HG03378 (cell line): ENCODE results near the gene HTR3E.
"Not testable (repeated sequence)": the region's sequence is repeated elsewhere in the genome, so short reads cannot be mapped to it uniquely, and the experiment has no call there.

ENCODE experiments used
- ATAC-seq: cut with Tn5 transposase; IDR thresholded peaks from one replicate; pipeline ENCODE4 v1.9.1; 2021; ENCODE audit warnings: mild to moderate bottlenecking, moderate library complexity; ENCODE audit not compliant: unreplicated experiment

HTR3E gene, protein sequence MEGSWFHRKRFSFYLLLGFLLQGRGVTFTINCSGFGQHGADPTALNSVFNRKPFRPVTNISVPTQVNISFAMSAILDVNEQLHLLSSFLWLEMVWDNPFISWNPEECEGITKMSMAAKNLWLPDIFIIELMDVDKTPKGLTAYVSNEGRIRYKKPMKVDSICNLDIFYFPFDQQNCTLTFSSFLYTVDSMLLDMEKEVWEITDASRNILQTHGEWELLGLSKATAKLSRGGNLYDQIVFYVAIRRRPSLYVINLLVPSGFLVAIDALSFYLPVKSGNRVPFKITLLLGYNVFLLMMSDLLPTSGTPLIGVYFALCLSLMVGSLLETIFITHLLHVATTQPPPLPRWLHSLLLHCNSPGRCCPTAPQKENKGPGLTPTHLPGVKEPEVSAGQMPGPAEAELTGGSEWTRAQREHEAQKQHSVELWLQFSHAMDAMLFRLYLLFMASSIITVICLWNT

GRCh38 chr3:184096811-184097383, at the start of gene HTR3E:
Gene HTR3E, plus strand, starts transcription at chr3:184097064. Its CDS starts 466 bp downstream, at chr3:184097530.
- no peak for ATAC-seq

- ATAC-seq = no peak
Observed at GRCh38 chr3:184050217-184050847, 46.5 kb upstream of the HTR3E start.

GRCh38 chr3:184052767-184053166, 44.1 kb upstream of the HTR3E start, which contains the start of gene HTR3C:
Gene HTR3C, plus strand, starts transcription at chr3:184053047. Its CDS starts 34 bp downstream, at chr3:184053081.
- no peak for ATAC-seq

GRCh38 chr3:184058029-184058428, 38.8 kb upstream of the HTR3E start:
- ATAC-seq = no peak

DNA sequence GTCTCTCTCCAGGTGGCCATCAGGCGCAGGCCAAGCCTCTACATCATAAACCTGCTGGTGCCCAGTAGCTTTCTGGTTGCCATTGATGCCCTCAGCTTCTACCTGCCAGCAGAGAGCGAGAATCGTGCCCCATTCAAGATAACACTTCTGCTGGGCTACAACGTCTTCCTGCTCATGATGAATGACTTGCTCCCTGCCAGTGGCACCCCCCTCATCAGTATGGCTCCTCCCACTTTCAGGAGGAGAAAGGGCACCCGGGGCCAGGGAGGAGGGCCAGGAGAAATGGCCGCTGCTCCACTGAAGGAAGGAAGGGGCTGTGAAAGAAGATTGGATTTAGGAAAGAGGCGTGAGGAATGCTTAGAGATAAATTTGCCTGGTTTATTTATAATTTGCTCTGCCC, 37.4 kb upstream of the HTR3E start:
- ATAC-seq = no peak

DNA sequence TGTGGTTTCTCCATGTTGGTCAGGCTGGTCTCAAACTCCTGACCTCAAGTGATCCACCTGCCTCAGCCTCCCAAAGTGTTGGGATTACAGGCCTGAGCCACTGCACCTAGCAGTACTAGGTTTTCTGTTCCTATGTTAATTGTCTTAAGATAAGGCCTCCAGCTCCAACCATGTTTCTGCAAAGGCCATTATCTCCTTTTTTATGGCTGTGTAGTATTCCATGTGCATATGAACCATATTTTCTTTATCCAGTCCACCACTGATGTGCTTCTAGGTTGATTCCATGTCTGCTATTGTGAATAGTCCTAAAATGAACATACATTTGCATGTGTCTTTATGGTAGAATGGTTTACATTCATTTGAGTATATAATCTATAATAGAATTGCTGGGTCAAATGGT, 34.2 kb upstream of the HTR3E start:
- no peak for ATAC-seq

DNA sequence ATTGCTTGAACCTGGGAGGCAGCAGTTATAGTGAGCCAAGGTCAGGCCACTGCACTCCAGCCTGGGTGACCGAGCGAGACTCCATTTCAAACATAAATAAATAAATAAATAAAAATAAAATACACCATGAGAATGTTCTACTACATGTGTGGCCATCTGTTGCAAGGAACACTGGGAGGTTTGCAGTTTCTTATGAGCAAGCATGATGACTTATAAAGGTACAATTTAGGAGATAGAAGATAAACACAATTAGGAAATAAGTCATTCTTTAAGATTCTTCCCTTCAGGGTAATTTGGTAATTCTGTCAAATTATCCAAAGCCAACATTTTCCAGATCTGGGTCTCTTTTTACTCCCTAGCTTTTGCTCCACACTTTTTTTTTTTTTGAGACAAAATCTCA, 30.7 kb upstream of the HTR3E start:
- no peak for ATAC-seq

- no peak for ATAC-seq
Observed at GRCh38 chr3:184067573-184068055, 29.2 kb upstream of the HTR3E start.

GRCh38 chr3:184068344-184068743, 28.5 kb upstream of the HTR3E start:
- no peak for ATAC-seq

- ATAC-seq = not testable (repeated sequence)
Observed at GRCh38 chr3:184071142-184071541, 25.7 kb upstream of the HTR3E start.

- ATAC-seq = no peak
Observed at GRCh38 chr3:184073621-184074020, 23.2 kb upstream of the HTR3E start.

- no peak for ATAC-seq
Observed at GRCh38 chr3:184075901-184076300, 21.0 kb upstream of the HTR3E start.

- no peak for ATAC-seq
Observed at GRCh38 chr3:184077881-184078280, 19.0 kb upstream of the HTR3E start.

DNA sequence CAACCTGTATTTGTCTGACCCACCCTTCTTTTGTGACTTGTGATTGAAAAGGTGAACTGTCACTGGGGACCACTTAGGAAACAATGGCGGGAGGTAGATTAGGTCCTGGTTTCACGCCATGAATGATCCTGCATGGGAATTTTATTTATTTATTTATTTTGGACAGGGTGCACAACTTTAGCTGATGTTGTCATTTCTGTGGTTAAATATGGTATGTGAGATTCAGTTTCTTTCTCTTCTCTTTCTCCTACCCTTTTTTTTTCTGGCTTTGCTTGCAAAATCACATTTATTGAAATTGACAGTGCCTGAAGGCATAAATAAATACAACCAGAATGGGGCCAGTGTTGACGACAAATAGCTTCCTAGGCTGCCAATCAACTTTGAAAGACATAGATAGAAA, 18.0 kb upstream of the HTR3E start:
- no peak for ATAC-seq

DNA sequence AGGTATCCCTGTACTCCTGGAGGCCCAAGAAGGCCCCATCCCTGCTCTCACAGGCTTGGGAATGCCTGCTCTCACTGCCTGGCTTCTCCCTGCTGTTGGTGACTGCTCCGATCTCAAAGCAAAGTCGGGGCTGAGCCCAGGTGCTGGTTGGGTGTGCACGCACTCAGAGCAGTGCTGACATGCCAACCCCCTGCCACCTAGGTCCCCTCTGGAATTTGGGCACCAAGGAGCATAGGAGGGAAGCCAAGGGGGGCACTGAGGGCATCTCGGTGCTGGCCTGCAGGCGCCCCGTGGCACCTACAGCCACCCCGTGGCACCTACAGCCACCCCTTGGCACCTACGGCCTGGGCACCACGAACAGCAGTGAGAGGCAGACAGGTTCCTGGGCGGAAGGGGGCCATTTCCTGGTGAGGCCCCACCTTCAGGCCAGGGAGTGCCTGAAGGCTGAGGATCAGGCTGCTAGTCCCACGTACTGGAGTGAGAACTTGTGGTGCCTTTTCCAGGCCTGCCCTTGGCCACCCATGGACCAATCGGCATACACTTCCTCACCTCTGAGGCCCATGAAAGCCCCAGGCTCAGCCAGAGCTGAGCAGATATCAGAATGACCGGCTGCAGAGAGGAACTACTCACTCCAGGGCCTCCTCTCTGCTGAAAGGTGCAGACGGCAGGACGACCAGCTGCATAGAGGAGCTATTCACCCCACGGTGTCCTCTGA, 15.6 kb upstream of the HTR3E start:
- ATAC-seq = no peak

- no peak for ATAC-seq
Observed at GRCh38 chr3:184082034-184082433, 14.8 kb upstream of the HTR3E start.

DNA sequence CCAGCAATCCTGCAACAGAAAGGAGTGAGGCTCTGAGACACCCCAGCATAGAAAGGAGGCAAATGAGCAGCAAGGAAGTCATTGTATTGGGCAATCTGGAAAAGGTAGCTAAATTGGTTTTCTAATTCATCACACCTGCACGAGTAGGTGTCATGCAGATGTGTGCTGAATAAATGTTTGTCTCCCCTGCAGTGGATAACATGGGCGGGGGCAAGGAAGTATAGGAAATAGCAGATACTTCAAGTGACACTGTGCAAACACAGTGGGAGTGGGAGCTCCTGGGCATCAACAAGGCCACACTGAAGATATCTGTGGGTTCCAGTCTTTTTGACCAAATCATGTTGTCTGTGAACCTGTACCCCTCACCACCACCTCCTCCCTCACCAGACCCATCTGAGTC, 14.4 kb upstream of the HTR3E start:
- no peak for ATAC-seq

GRCh38 chr3:184085389-184085852, 11.4 kb upstream of the HTR3E start:
- no peak for ATAC-seq

- ATAC-seq = no peak
Observed at GRCh38 chr3:184092199-184092598, 4.7 kb upstream of the HTR3E start.

DNA sequence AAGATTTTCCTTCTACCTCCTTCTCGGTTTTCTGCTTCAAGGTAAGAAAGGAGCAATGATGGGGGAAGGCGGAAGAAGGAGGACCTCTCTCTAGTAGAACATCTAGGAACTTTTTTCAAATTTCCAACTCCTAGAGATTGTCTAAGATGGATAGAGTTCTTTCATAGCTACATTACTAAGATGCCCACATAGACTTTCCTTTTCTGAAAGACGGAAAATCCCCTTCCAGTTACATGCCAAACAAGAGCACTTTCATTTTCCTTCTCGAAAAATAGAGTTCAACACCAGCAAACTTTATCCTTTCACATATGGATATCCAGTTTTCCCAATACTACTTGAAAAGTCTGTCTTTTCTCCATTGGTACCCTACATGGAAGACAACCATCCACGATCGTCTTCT, 692 bp downstream of the HTR3E start:
- no peak for ATAC-seq
